Effector CD4-positive, alpha-beta T cell (primary cell): ENCODE results near the gene GDF7.

Source experiments
- DNase-seq: peaks from one replicate; pipeline ENCODE4 v3.0.0-alpha.2; 2020

GDF7 gene

GRCh38 chr2:20663196-20664070, 3.5 kb upstream of the GDF7 start:
- DNase-seq: no peak

DNA sequence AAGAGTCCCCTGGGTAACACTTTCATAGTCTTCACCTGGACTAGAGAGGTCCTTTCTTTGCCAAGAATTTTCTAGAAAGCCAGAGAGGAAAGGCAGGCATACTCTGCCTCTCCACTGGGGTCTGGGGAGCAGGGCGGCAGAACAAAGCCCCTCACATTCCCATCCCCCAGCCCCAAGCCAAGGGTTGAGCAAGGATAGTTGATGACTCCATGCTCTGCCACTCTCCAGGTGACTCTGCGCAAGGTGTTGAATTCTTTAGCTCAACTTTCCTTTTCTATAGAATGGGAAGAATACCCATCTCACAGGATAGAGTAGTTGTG, 2.9 kb upstream of the GDF7 start:
- DNase-seq: no peak

DNA sequence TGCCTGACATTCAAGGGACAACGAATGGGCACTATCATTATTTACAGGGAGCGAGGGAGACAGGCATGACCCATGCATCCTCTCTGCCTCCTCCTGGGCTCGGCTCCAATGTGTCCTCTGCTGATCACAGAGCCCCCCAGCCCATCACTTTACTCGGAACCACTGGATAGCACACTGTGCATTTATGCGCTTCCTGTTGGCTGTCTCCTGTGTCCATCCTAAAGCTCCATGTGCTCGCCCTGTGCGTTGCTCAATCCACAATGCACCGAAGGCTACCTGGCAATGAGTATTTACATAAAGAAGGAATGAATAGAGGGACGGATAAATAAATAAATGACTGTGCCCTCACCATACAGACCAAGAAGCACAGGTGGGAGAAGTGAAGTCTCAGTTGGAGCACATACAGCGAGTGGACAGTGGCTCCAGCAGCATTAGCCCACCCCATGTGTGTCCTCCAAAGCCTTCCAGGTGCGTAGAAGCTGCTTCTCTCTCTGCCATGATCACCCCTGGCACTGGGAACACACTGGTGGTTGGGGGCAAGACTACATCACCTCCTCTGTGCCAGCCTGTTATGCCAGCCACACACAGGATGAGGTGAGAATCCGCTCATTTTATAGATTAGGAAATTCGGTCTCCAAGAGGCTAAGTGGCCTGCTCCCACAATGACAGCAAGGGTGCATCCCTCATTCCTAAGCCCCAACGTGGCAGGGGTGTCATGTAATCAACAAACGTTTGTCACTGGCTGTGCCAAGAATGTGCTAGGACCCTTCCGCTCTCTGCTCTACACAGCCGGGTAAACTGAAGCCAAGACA, 2.3 kb upstream of the GDF7 start:
- DNase-seq: no peak

GRCh38 chr2:20665243-20666004, 1.5 kb upstream of the GDF7 start:
- no peak for DNase-seq

- no peak for DNase-seq
Observed at GRCh38 chr2:20666005-20666303, 990 bp upstream of the GDF7 start.

DNA sequence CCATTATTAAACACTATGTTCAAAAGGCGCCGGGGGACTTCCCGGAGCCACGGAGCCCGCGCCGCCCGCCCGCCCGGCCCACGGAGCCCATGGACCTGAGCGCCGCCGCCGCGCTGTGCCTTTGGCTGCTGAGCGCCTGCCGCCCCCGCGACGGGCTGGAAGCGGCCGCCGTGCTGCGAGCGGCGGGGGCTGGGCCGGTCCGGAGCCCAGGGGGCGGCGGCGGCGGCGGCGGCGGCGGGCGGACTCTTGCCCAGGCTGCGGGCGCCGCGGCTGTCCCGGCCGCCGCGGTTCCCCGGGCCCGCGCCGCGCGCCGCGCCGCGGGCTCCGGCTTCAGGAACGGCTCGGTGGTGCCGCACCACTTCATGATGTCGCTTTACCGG, 197 bp downstream of the GDF7 start:
- no peak for DNase-seq

DNA sequence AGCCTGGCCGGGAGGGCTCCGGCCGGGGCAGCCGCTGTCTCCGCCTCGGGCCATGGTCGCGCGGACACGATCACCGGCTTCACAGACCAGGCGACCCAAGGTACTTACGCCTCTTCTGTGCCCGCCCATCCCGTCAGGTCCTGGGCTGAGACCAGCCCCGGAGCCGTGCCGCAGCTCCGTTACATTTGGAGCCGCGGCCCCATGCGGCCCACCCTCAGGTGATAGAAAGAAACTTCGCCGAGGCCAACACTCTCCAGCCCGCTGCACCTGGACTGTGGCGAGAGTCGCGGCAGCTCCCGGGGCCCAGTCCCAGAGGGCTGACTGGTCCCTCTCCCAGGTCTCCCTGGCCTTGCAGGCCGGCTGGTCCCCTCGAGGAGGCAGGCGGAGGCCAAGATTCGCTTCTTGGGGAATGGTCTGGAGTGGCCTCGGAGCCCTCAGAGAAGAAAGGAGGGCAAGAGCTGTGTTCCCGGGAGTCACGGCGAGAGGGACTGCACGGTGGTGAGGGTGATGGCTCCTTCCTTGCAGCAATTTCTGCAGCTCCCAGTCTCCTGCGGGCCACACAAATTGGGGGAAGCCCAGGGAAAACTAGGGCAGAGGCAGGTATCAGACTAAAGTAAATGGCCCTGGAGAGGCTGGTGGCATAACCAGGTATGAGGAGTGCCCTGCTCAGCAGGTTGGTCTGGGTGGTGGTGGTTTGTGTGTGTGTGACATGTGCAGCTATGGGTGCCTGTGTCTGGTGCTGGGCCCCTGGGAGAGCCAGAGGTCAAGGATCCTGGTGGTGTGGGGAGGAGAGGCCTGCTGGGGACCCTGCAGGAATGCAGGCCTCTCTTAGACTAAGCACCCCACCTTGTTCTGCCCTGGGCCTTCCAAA, 822 bp downstream of the GDF7 start:
- DNase-seq: no peak

DNA sequence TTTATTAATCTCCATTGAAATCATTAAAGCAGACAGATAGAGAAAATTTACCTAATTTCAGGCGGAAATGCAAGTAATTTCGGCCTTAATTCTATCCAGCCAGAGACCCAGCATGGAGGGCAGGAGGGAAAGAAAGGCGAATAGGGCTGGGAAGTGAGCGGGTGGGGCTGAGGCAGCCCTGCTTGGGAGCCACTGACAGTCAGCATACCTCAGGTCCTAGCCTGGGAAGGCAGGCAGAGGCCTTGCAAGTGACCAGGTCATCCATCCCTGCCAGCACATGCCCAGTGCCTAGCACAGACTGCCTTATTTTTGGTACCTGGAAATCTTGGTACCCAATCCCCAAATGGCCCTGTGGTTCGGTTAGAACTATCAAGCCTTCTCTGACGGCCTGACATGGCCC, 1.5 kb downstream of the GDF7 start:
- DNase-seq: no peak

GRCh38 chr2:20668871-20669475, 2.0 kb downstream of the GDF7 start:
- DNase-seq: no peak

GRCh38 chr2:20669562-20670314, 2.8 kb downstream of the GDF7 start:
- no peak for DNase-seq

DNA sequence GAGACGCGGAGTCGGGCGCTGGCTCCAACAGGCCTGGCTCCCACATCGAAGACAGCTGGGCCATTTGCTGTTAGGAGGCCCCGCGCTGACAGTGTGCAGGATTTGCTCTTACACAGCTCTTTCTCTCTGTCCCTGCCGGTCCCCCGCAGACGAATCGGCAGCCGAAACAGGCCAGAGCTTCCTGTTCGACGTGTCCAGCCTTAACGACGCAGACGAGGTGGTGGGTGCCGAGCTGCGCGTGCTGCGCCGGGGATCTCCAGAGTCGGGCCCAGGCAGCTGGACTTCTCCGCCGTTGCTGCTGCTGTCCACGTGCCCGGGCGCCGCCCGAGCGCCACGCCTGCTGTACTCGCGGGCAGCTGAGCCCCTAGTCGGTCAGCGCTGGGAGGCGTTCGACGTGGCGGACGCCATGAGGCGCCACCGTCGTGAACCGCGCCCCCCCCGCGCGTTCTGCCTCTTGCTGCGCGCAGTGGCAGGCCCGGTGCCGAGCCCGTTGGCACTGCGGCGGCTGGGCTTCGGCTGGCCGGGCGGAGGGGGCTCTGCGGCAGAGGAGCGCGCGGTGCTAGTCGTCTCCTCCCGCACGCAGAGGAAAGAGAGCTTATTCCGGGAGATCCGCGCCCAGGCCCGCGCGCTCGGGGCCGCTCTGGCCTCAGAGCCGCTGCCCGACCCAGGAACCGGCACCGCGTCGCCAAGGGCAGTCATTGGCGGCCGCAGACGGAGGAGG, 3.5 kb downstream of the GDF7 start:
- no peak for DNase-seq

DNA sequence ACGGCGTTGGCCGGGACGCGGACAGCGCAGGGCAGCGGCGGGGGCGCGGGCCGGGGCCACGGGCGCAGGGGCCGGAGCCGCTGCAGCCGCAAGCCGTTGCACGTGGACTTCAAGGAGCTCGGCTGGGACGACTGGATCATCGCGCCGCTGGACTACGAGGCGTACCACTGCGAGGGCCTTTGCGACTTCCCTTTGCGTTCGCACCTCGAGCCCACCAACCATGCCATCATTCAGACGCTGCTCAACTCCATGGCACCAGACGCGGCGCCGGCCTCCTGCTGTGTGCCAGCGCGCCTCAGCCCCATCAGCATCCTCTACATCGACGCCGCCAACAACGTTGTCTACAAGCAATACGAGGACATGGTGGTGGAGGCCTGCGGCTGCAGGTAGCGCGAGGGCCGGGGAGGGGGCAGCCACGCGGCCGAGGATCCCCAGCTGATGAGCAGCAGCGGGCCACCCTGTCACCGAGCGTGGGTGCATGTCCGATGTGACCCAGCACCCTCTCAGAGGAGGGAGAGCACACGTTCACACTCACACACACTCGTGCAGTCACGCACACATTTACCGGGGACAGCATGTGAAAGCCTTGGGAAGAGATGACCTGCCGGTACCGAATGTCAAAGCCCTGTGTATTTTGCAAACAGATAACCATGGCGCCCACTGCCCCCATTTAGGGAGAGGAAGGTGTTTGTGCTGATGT, 4.2 kb downstream of the GDF7 start:
- DNase-seq: no peak

GRCh38 chr2:20671736-20672080, 4.8 kb downstream of the GDF7 start:
- no peak for DNase-seq

DNA sequence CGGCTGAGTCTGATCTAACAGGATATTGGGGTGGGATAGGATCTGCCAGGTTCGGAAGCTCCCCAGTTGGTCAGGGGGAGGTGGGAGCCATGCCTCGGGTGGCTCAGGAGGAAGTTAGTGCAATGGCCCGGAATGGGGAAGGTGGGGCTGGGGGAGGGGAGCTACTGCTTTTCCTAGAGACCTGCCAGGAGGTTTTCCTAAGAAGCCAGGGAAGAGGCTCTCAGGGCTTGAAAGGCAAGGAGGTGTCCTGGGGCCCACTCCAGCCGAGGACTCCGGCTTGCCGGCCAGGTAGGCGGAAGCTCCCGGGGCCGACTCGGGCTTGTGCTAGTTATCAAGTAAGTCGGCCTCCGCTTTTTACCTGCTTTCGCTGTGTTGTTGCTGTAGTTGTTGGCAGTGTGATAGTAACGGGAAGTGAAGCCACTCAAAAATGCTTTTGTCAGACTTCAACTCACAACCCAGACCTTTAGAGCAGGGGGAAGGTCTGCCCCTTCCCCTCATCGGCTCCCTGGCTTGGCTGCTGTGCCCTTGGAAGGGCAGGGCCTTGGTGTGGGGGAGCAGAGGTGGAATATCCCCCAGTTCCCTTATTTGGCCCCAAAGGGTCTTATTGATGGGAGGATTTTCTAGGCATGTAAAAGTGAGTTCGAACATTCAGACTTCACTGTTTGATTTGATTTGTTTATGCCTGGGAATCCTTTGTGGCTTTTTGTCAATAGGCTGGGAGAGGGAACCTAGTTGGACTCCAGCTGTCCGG, 5.4 kb downstream of the GDF7 start:
- DNase-seq: no peak

GRCh38 chr2:20673686-20674308, 6.9 kb downstream of the GDF7 start:
- no peak for DNase-seq

- no peak for DNase-seq
Observed at GRCh38 chr2:20674309-20674965, 7.5 kb downstream of the GDF7 start.

DNA sequence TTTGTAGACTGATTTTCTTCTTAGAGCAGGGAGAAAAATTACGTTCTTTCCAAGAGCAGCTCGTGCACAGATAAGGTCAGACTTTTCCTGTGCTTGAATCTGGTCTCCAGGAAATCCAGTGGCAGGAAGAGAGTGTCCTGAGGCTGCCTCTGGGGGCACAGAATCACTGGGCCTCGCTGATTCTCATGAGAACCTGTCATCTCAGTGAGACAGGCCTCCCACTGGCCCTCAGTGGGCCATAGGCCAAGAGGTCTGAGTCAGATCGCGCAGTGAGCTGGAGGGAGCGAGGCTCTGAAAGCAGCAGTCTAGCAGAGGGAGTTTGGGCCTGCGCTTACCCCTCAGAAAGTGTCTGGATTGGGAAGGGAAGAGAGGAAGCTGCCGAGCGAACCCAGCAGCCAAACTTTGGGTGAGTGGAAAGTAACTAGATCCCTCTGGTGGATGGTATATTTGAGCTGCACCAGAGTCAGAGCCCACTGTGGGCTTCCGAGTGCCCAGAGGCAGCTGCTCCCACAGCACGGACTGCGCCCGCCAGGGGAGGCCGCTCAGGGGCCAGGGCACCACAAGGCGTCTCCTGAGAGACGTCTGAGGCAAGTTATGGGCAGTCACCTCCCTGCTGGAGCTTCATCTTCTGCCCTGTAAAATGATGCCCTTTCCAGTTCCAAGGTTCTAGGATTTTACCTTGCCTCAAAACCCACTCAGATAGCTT, 8.2 kb downstream of the GDF7 start:
- no peak for DNase-seq
